ENCODE measurements around the gene TMTC1.

- TF ChIP-seq POLR2AphosphoS5 (IDR thresholded peaks at IDR 0.05; ENCODE audit: low read depth, low read length) = no peak
- no peak for TF ChIP-seq RCOR1 (IDR thresholded peaks at IDR 0.05; ENCODE audit: low read length)
- no peak for TF ChIP-seq FOXM1 (IDR thresholded peaks at IDR 0.05; ENCODE audit: low read depth)
- TF ChIP-seq CHD2 (IDR thresholded peaks at IDR 0.05; ENCODE audit: low read length, partially characterized antibody) = no peak
- TF ChIP-seq, protein P1, sequence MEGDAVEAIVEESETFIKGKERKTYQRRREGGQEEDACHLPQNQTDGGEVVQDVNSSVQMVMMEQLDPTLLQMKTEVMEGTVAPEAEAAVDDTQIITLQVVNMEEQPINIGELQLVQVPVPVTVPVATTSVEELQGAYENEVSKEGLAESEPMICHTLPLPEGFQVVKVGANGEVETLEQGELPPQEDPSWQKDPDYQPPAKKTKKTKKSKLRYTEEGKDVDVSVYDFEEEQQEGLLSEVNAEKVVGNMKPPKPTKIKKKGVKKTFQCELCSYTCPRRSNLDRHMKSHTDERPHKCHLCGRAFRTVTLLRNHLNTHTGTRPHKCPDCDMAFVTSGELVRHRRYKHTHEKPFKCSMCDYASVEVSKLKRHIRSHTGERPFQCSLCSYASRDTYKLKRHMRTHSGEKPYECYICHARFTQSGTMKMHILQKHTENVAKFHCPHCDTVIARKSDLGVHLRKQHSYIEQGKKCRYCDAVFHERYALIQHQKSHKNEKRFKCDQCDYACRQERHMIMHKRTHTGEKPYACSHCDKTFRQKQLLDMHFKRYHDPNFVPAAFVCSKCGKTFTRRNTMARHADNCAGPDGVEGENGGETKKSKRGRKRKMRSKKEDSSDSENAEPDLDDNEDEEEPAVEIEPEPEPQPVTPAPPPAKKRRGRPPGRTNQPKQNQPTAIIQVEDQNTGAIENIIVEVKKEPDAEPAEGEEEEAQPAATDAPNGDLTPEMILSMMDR (IDR thresholded peaks at IDR 0.05) = no peak
- TF ChIP-seq, protein P2, sequence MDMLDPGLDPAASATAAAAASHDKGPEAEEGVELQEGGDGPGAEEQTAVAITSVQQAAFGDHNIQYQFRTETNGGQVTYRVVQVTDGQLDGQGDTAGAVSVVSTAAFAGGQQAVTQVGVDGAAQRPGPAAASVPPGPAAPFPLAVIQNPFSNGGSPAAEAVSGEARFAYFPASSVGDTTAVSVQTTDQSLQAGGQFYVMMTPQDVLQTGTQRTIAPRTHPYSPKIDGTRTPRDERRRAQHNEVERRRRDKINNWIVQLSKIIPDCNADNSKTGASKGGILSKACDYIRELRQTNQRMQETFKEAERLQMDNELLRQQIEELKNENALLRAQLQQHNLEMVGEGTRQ (IDR thresholded peaks at IDR 0.05; ENCODE audit: borderline replicate concordance, low read depth, low read length) = no peak
- TF ChIP-seq, protein P3, sequence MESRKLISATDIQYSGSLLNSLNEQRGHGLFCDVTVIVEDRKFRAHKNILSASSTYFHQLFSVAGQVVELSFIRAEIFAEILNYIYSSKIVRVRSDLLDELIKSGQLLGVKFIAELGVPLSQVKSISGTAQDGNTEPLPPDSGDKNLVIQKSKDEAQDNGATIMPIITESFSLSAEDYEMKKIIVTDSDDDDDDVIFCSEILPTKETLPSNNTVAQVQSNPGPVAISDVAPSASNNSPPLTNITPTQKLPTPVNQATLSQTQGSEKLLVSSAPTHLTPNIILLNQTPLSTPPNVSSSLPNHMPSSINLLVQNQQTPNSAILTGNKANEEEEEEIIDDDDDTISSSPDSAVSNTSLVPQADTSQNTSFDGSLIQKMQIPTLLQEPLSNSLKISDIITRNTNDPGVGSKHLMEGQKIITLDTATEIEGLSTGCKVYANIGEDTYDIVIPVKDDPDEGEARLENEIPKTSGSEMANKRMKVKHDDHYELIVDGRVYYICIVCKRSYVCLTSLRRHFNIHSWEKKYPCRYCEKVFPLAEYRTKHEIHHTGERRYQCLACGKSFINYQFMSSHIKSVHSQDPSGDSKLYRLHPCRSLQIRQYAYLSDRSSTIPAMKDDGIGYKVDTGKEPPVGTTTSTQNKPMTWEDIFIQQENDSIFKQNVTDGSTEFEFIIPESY (IDR thresholded peaks at IDR 0.05; ENCODE audit: borderline replicate concordance, low read depth) = no peak
- TF ChIP-seq REST (IDR thresholded peaks at IDR 0.05; ENCODE audit: low read depth, low read length) = no peak
- TF ChIP-seq RAD21 (IDR thresholded peaks at IDR 0.05; ENCODE audit: low read length) = no peak
Measured at GRCh38 chr12:29738365-29738764, 45.4 kb downstream of the TMTC1 start.
